ENCODE data around the gene MYL1. TPM values are rescaled to one million over a fixed set of nuclear protein-coding genes. Genes with fewer than 3 reads are reported as not detected.

Gene MYL1
- not detected in 2 replicates for total RNA-seq

GRCh38 chr2:210315015-210315788, at the start of gene MYL1:
TSS of gene MYL1 (minus strand) at chr2:210315174. CDS start at chr2:210315042, 132 bp downstream.

Other genes with a start within 250 kb of the MYL1 start
- gene KANSL1L, start 143.8 kb downstream of the MYL1 start, total RNA-seq, result 9.7 and 13.6 TPM in 2 replicates
- gene ACADL, start 89.7 kb downstream of the MYL1 start, total RNA-seq, result not detected in 2 replicates
- 15.7 and 23.5 TPM in 2 replicates for gene LANCL1, start 161.6 kb upstream of the MYL1 start, total RNA-seq
- 3.9 and 7.2 TPM in 2 replicates for gene CPS1, start 241.4 kb upstream of the MYL1 start, total RNA-seq

All from endothelial cell of coronary artery (primary cell).